Activated T-cell treated with anti-CD3 and anti-CD28 coated beads, Interleukin-2, amount 50 U/mL, for 72 hours (primary cell): Measurements from ENCODE around the gene CHRM3. TPM values are rescaled to one million over a fixed set of nuclear protein-coding genes. Genes with fewer than 3 reads are reported as not detected.

Experiments
- ATAC-seq, 2 donors: fragments of 150-1000 bp; cut with Tn5 transposase; replicated peaks in 1 of 2; 2 replicates each; pipeline ENCODE4 v1.10.0; 2021; ENCODE audit warnings: moderate library complexity in 2 of 2, mild to moderate bottlenecking in 1 of 2
- DNase-seq, 2 donors: peaks; one replicate each; pipeline ENCODE4 v3.0.0; 2021 to 2022; ENCODE audit warnings: mixed read lengths in 1 of 2
- H3K27ac Mint-ChIP-seq: one replicate; pipeline ENCODE4 v1.8.0; 2022; ENCODE audit warnings: mild to moderate bottlenecking, moderate library complexity, mixed read lengths
- H3K27me3 Mint-ChIP-seq: one replicate; pipeline ENCODE4 v1.8.0; 2022; ENCODE audit warnings: low read depth, mixed read lengths
- H3K36me3 Mint-ChIP-seq, 2 donors: one replicate each; pipeline ENCODE4 v1.8.0; 2022; ENCODE audit warnings: mixed read lengths in 2 of 2, mild to moderate bottlenecking in 1 of 2; ENCODE audit not compliant: insufficient read depth in 2 of 2
- H3K4me1 Mint-ChIP-seq: one replicate; pipeline ENCODE4 v1.8.0; 2022; ENCODE audit warnings: low read depth, mixed read lengths
- H3K4me3 Mint-ChIP-seq, 2 donors: one replicate each; pipeline ENCODE4 v1.8.0; 2022; ENCODE audit warnings: mild to moderate bottlenecking in 2 of 2, mixed read lengths in 2 of 2, moderate library complexity in 2 of 2
- H3K9me3 Mint-ChIP-seq, 2 donors: one replicate each; pipeline ENCODE4 v1.8.0; 2022; ENCODE audit warnings: mixed read lengths in 2 of 2
- total RNA-seq, 2 donors: library from RNA; stranded (reverse); gene quantifications; one replicate each; pipeline ENCODE4 v1.2.3, GENCODE V29; 2022

The CHRM3 gene
- under 1 TPM; 0.28 to 0.50 TPM for total RNA-seq

DNA sequence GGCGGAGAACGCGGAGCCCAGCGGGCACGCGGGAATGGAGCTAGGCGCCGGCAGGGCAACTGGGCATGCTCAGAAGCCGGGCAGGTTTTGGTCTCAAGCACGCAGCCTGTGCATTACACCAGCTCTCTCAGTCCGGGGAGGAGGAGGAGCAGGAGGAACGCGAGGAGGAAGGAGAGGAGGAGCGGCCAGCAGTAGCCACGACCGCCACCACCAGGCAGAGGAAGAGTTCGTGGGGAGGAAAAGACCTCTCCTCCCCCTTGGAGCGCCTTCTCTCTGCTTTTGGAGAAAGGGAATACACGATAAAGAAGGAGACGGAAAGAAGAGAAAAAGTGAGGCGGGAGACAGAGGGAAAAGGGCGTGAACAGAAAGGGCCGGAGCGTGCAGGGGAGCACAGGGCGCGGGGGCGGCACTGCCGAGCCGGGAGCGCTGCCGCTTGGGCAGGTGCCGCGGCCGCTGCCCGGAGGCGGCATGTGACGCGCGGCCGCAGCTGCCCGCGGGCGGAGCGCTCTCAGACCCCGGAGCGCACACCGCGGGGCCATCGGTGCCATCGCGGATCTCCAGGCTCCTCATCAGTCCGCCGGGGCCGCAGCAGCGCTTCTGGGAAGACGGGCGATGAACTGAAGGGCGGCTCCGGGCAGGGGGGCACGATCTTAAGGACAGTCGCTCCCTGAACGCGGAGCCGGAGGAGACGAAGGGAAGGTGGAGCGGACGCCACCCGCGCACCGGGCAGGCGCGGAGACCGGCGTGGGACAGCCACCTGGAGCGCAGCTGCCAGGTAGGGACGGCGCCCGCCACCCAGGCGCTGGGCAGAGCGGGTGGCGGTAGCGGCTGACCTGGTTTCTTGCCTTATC, at the start of gene CHRM3:
CHRM3 (plus strand) TSS at position 116 of the 851 bp plus-strand sequence. CDS start 520,884 bp downstream, outside the sequence.
- ATAC-seq (peak; percentile 72 to 75), DNase-seq (peak; percentile 9 to 27)
- peaks cover 2 to 3% of the 10 kb centered on the region in 2 donors for H3K36me3 Mint-ChIP-seq
- no peaks in the 10 kb centered on the region for H3K9me3 Mint-ChIP-seq
- peak within 1 kb of the TSS; percentile 5 for H3K27ac Mint-ChIP-seq
- peaks cover 89% of the 10 kb centered on the region for H3K27me3 Mint-ChIP-seq
- H3K4me1 Mint-ChIP-seq, result peaks cover 26% of the 10 kb centered on the region
- H3K4me3 Mint-ChIP-seq, result peak within 1 kb of the TSS; percentile 94 to 98

DNA sequence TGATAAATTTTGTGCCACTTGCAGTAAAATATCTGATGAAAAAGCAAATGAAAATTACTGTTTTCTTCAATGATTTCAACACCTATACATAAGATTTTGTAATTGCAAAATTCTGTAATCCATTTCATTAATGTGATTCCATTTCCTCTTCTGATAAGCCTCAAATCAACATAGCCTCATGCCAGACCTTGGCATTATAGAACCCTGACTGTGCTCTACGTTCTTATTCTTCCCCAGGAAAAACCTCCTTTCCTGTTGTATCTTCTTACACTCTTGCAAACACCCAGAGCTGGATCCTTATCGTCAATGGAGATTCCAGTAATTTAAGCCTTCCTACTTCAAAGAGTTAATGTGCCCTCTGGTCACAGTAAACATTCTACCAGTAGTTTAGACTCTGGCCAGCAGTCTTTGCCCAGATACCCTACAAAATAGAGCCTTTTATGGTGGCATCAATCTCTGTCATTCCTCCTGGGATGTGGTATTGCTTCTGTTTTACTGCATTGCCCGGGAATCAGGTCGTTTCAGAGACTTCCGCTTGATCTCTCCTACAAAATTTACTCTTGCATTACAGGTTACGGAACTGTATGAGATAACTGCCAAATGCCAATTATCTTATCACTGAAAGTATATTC, 48.5 kb upstream of the CHRM3 start:
- peaks cover 7% of the 10 kb centered on the region for H3K27me3 Mint-ChIP-seq
- H3K27ac Mint-ChIP-seq, result no peak overlapping the region
- no peak for ATAC-seq
- H3K36me3 Mint-ChIP-seq, result no peaks in the 10 kb centered on the region
- H3K9me3 Mint-ChIP-seq, result peaks cover 0 to 2% of the 10 kb centered on the region in 2 donors
- H3K4me3 Mint-ChIP-seq, result no peak overlapping the region
- no peak for DNase-seq
- H3K4me1 Mint-ChIP-seq, result no peaks in the 10 kb centered on the region

- H3K4me1 Mint-ChIP-seq, result no peaks in the 10 kb centered on the region
- no peak overlapping the region for H3K27ac Mint-ChIP-seq
- no peak overlapping the region for H3K4me3 Mint-ChIP-seq
- DNase-seq (no peak), ATAC-seq (no peak)
- H3K36me3 Mint-ChIP-seq, result no peaks in the 10 kb centered on the region
- H3K9me3 Mint-ChIP-seq, result no peaks in the 10 kb centered on the region
- no peaks in the 10 kb centered on the region for H3K27me3 Mint-ChIP-seq
Observed at GRCh38 chr1:239347776-239348175, 38.6 kb upstream of the CHRM3 start.

DNA sequence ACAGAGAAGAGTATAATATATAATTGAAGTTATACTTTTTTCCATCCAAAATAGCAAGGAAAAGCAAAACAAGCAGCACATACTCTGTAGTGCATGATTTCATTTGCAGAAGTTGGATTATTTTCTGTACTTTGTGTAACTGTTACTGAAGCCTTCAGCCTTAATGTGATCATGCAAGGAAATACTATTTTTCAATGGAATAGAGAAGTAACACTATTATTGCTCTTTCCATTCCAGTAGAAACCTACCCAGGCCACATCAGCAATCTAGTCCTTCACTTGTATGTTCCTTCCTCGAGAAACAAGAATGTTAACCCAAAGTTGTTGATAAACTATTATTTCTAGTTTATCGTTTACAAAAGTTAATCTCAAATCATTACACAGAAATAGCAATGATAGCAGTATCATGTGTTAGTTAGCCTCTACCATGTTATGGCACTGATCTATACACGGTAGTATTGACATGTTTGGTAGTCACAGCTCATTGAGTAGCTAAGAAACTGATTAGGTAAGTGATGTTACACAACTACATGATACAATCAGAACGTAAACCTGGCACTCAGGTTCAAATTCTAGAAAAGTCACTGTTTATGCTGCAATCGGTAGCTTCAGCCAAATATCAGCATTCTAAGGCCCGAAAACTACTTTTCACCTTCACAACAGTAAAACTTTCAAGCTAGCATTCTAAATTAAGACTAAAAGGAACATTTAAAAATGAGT, 37.6 kb upstream of the CHRM3 start:
- no peak overlapping the region for H3K4me3 Mint-ChIP-seq
- DNase-seq (no peak), ATAC-seq (no peak)
- no peak overlapping the region for H3K27ac Mint-ChIP-seq
- H3K27me3 Mint-ChIP-seq, result no peaks in the 10 kb centered on the region
- no peaks in the 10 kb centered on the region for H3K36me3 Mint-ChIP-seq
- no peaks in the 10 kb centered on the region for H3K9me3 Mint-ChIP-seq
- no peaks in the 10 kb centered on the region for H3K4me1 Mint-ChIP-seq

DNA sequence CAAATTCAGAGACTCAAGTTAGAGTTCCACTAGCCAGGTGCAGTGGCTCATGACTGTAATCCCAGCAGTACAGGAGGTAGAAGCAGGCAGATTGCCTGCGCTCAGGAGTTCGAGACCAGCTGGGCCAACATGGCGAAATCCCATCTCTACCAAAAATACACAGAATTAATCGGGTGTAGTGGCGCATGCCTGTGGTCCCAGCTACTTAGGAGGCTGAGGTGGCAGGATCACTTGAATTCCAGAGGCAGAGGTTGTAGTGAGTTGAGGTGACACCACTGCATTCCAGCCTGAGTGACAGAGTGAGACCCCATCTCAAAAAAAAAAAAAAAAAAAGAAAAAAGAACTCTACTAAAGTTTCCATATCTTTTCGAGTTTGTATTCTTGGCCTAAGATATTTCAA, 36.7 kb upstream of the CHRM3 start:
- Mint-ChIP-seq H3K4me1 (no peaks in the 10 kb centered on the region), H3K27me3 (no peaks in the 10 kb centered on the region), H3K9me3 (no peaks in the 10 kb centered on the region), H3K27ac (no peak overlapping the region), H3K4me3 (no peak overlapping the region), H3K36me3 (no peaks in the 10 kb centered on the region)
- ATAC-seq (no peak), DNase-seq (no peak)

GRCh38 chr1:239353536-239353935, 32.8 kb upstream of the CHRM3 start:
- no peak overlapping the region for H3K27ac Mint-ChIP-seq
- ATAC-seq (no peak), DNase-seq (no peak)
- H3K27me3 Mint-ChIP-seq, result no peaks in the 10 kb centered on the region
- no peaks in the 10 kb centered on the region for H3K36me3 Mint-ChIP-seq
- H3K4me1 Mint-ChIP-seq, result no peaks in the 10 kb centered on the region
- no peaks in the 10 kb centered on the region for H3K9me3 Mint-ChIP-seq
- H3K4me3 Mint-ChIP-seq, result no peak overlapping the region

GRCh38 chr1:239354231-239354630, 32.1 kb upstream of the CHRM3 start:
- H3K27ac Mint-ChIP-seq, result no peak overlapping the region
- H3K36me3 Mint-ChIP-seq, result no peaks in the 10 kb centered on the region
- DNase-seq, result no peak
- no peak overlapping the region for H3K4me3 Mint-ChIP-seq
- no peaks in the 10 kb centered on the region for H3K27me3 Mint-ChIP-seq
- no peaks in the 10 kb centered on the region for H3K9me3 Mint-ChIP-seq
- no peak for ATAC-seq
- no peaks in the 10 kb centered on the region for H3K4me1 Mint-ChIP-seq

DNA sequence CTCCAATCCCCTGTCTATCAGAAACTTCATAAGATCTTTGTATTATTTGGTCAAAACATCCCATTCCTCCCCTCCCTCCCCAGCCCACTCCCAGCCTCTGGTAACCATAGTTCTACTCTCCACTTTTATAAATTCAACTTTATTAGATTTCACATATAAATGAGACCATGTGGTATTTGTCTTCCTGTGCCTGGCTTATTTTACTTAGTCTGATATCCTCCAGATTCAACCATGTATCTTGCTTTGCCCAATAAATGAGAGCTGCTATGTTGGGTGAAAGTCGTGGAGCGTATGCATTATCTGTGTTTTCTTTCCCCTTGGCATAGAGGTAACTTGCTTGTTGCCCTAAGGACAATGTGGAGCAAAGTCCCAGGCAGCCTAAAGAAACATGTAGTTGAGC, 28.5 kb upstream of the CHRM3 start:
- Mint-ChIP-seq H3K36me3 (no peaks in the 10 kb centered on the region), H3K27ac (no peak overlapping the region), H3K4me3 (no peak overlapping the region), H3K27me3 (no peaks in the 10 kb centered on the region), H3K9me3 (no peaks in the 10 kb centered on the region), H3K4me1 (no peaks in the 10 kb centered on the region)
- ATAC-seq, result no peak
- no peak for DNase-seq

DNA sequence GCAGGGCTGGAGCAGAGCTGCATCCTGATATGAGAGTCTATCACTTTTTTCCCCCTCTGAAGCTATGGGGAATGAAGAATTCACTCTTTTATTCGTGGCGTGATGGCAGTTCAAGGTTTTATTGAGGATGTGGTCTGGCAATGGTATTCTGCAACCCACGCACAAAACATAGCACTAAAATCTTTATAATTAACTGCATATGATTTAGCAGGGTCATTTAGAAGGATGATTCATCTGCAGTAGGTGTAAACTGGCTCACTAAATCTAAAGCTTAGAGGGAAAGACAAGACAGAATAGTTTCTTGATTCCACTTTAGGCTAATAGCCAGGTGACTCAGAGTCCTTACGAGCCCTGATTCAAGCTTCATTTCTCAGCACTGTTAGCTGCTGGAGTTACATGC, 25.0 kb upstream of the CHRM3 start:
- H3K4me3 Mint-ChIP-seq, result no peak overlapping the region

DNA sequence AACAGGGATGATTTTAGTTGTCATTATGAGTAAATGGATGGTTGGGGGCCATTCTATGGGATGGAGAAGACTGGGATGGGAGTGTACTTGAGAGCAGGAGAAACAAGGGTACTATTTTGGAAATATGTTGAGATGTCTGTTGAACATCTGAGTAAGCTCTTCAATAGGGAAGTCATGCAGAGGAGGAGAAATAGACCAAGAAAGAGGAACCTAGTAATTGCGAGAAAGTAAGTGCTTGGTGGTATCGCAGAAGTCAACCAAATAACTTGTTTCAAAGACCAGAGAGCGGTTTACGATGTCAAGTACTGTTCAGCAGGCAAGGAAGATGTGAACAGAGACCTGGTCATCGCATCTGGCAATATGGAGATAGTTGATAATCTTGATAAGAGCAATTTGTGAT, 22.4 kb upstream of the CHRM3 start:
- no peaks in the 10 kb centered on the region for H3K4me1 Mint-ChIP-seq

More for the DNA sequence above, 25.0 kb upstream of the CHRM3 start:
- Mint-ChIP-seq H3K9me3 (no peaks in the 10 kb centered on the region), H3K27ac (no peak overlapping the region), H3K36me3 (peaks cover 0 to 1% of the 10 kb centered on the region in 2 donors), H3K4me1 (no peaks in the 10 kb centered on the region), H3K27me3 (peaks cover 6% of the 10 kb centered on the region)
- ATAC-seq (no peak), DNase-seq (no peak)

GRCh38 chr1:239367196-239367810, 19.1 kb upstream of the CHRM3 start:
- no peak overlapping the region for H3K4me3 Mint-ChIP-seq
- H3K27ac Mint-ChIP-seq, result no peak overlapping the region
- no peaks in the 10 kb centered on the region for H3K4me1 Mint-ChIP-seq
- ATAC-seq (no peak), DNase-seq (no peak)
- H3K27me3 Mint-ChIP-seq, result peaks cover 25% of the 10 kb centered on the region
- H3K36me3 Mint-ChIP-seq, result peaks cover 0 to 1% of the 10 kb centered on the region in 2 donors
- no peaks in the 10 kb centered on the region for H3K9me3 Mint-ChIP-seq

More for the DNA sequence above, 22.4 kb upstream of the CHRM3 start:
- ATAC-seq (no peak), DNase-seq (no peak)
- no peak overlapping the region for H3K4me3 Mint-ChIP-seq
- no peaks in the 10 kb centered on the region for H3K9me3 Mint-ChIP-seq
- peaks cover 6% of the 10 kb centered on the region for H3K27me3 Mint-ChIP-seq
- H3K27ac Mint-ChIP-seq, result no peak overlapping the region
- H3K36me3 Mint-ChIP-seq, result peaks cover 0 to 1% of the 10 kb centered on the region in 2 donors

- Mint-ChIP-seq H3K4me3 (no peak overlapping the region), H3K4me1 (no peaks in the 10 kb centered on the region), H3K36me3 (no peaks in the 10 kb centered on the region), H3K27me3 (peaks cover 28% of the 10 kb centered on the region), H3K27ac (no peak overlapping the region), H3K9me3 (no peaks in the 10 kb centered on the region)
- DNase-seq (no peak), ATAC-seq (no peak)
Observed at GRCh38 chr1:239368436-239369109, 17.8 kb upstream of the CHRM3 start.
